Astrocyte (in vitro differentiated cells and primary cell): Measurements from ENCODE around the gene NUDT15. TPM values are rescaled to one million over a fixed set of nuclear protein-coding genes. Genes with fewer than 3 reads are reported as not detected.

Experiments
- DNase-seq: peaks from one replicate; pipeline ENCODE4 v3.0.0-alpha.2; 2010; ENCODE audit warnings: low read depth
- FAIRE-seq: peaks from 2 replicates; lab custom pipeline; 2011; peaks lifted over from hg19 to GRCh38; lab: Jason Lieb, UNC
- H2AFZ ChIP-seq: 2 replicates; pipeline ENCODE4 v1.6.0; 2012; ENCODE audit warnings: low read depth, low read length, inconsistent platforms
- H3K27ac ChIP-seq: 2 replicates; pipeline ENCODE4 v1.5.1; 2011; ENCODE audit warnings: low read depth, low read length, inconsistent platforms
- H3K27me3 ChIP-seq: 2 replicates; pipeline ENCODE4 v1.6.0; 2011; ENCODE audit warnings: low read length, inconsistent platforms; ENCODE audit not compliant: insufficient read depth
- H3K36me3 ChIP-seq: 2 replicates; pipeline ENCODE4 v1.5.1; 2011; ENCODE audit warnings: low read length, inconsistent platforms; ENCODE audit not compliant: insufficient read depth
- H3K4me1 ChIP-seq: 2 replicates; pipeline ENCODE4 v1.5.1; 2011; ENCODE audit warnings: low read length, inconsistent platforms; ENCODE audit not compliant: insufficient read depth
- H3K4me2 ChIP-seq: 2 replicates; pipeline ENCODE4 v1.6.0; 2012; ENCODE audit warnings: low read length, inconsistent platforms
- H3K4me3 ChIP-seq: 2 replicates; pipeline ENCODE4 v1.5.1; 2011; ENCODE audit warnings: low read depth, mild to moderate bottlenecking, low read length, inconsistent platforms; ENCODE audit not compliant: insufficient read depth
- H3K79me2 ChIP-seq: 2 replicates; pipeline ENCODE4 v1.6.0; 2012; ENCODE audit warnings: mild to moderate bottlenecking, low read length, inconsistent platforms; ENCODE audit not compliant: insufficient read depth
- H3K9ac ChIP-seq: 2 replicates; pipeline ENCODE4 v1.6.0; 2012; ENCODE audit warnings: mild to moderate bottlenecking, low read length, inconsistent platforms
- H3K9me3 ChIP-seq: 2 replicates; pipeline ENCODE4 v1.5.1; 2012; ENCODE audit warnings: low read depth, mild to moderate bottlenecking, low read length, inconsistent platforms; ENCODE audit not compliant: insufficient read depth
- H4K20me1 ChIP-seq: 2 replicates; pipeline ENCODE4 v1.6.0; 2012; ENCODE audit warnings: low read length, inconsistent platforms; ENCODE audit not compliant: insufficient read depth
- H3K27ac Mint-ChIP-seq: one replicate; pipeline ENCODE4 v1.8.0; 2021; ENCODE audit warnings: mild to moderate bottlenecking, mixed read lengths; ENCODE audit not compliant: unreplicated experiment
- H3K27me3 Mint-ChIP-seq: one replicate; pipeline ENCODE4 v1.8.0; 2021; ENCODE audit warnings: low read depth, mixed read lengths; ENCODE audit not compliant: unreplicated experiment
- H3K36me3 Mint-ChIP-seq: one replicate; pipeline ENCODE4 v1.8.0; 2021; ENCODE audit warnings: low read depth, mixed read lengths; ENCODE audit not compliant: unreplicated experiment
- H3K4me1 Mint-ChIP-seq: one replicate; pipeline ENCODE4 v1.8.0; 2021; ENCODE audit warnings: low read depth, mixed read lengths; ENCODE audit not compliant: unreplicated experiment
- H3K4me3 Mint-ChIP-seq: one replicate; pipeline ENCODE4 v1.8.0; 2021; ENCODE audit warnings: mild to moderate bottlenecking, moderate library complexity, mixed read lengths; ENCODE audit not compliant: unreplicated experiment
- H3K9me3 Mint-ChIP-seq: one replicate; pipeline ENCODE4 v1.8.0; 2021; ENCODE audit warnings: mild to moderate bottlenecking, mixed read lengths; ENCODE audit not compliant: unreplicated experiment
- EZH2 ChIP-seq: IDR thresholded peaks from 2 replicates; pipeline ENCODE4 v1.6.1; 2012; ENCODE audit warnings: mild to moderate bottlenecking, low read length, inconsistent platforms; ENCODE audit not compliant: insufficient read depth
- total RNA-seq: library from RNA; stranded (reverse); gene quantifications from 2 replicates; pipeline ENCODE4 v1.2.1, GENCODE V29; 2021
- TF ChIP-seq, protein P1 (sequence below): IDR thresholded peaks from 2 replicates; pipeline ENCODE4 v1.5.1; 2011; ENCODE audit warnings: low read depth, mild to moderate bottlenecking, inconsistent platforms, low read length, moderate library complexity; ENCODE audit not compliant: insufficient read depth

The NUDT15 gene
- total RNA-seq, 1 donor from 2014 or later: 15.2 TPM

DNA sequence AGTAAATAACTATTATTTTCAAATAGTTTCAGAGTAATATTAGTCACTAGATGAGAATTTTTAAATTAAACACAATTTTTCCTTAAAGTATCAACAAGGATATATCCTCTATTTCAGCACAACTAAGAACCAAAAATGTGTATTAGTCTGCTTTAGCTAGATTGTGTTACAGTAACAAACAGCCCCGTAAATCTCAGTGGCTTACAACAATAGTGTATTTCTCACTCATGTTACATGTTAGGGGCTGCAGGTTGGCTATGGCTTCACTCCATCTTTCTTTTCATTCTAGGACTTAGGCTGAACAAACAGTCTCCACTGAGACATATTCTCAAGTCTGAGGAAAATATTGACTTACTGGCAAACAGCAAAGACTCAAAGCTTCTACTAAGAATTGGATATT, 24.9 kb upstream of the NUDT15 start:
- H3K27ac Mint-ChIP-seq: no peak overlapping the region

GRCh38 chr13:48014359-48014758, 23.2 kb upstream of the NUDT15 start:
- Histone ChIP-seq H3K4me2 (no peak overlapping the region), H3K4me1 (no peaks in the 10 kb centered on the region), H3K79me2 (no peaks in the 10 kb centered on the region), H2AFZ (no peak overlapping the region), H3K9ac (no peak overlapping the region), H3K27ac (no peak overlapping the region), H4K20me1 (no peaks in the 10 kb centered on the region), H3K4me3 (no peak overlapping the region), H3K36me3 (no peaks in the 10 kb centered on the region), H3K9me3 (no peaks in the 10 kb centered on the region), H3K27me3 (no peaks in the 10 kb centered on the region)
- no peak for TF ChIP-seq EZH2
- TF ChIP-seq, protein P1, sequence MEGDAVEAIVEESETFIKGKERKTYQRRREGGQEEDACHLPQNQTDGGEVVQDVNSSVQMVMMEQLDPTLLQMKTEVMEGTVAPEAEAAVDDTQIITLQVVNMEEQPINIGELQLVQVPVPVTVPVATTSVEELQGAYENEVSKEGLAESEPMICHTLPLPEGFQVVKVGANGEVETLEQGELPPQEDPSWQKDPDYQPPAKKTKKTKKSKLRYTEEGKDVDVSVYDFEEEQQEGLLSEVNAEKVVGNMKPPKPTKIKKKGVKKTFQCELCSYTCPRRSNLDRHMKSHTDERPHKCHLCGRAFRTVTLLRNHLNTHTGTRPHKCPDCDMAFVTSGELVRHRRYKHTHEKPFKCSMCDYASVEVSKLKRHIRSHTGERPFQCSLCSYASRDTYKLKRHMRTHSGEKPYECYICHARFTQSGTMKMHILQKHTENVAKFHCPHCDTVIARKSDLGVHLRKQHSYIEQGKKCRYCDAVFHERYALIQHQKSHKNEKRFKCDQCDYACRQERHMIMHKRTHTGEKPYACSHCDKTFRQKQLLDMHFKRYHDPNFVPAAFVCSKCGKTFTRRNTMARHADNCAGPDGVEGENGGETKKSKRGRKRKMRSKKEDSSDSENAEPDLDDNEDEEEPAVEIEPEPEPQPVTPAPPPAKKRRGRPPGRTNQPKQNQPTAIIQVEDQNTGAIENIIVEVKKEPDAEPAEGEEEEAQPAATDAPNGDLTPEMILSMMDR: no peak
- Mint-ChIP-seq H3K9me3 (no peaks in the 10 kb centered on the region), H3K27me3 (no peaks in the 10 kb centered on the region), H3K36me3 (peaks cover 2% of the 10 kb centered on the region), H3K4me1 (peaks cover 1% of the 10 kb centered on the region), H3K4me3 (no peak overlapping the region), H3K27ac (no peak overlapping the region)
- no peak for DNase-seq
- no peak for FAIRE-seq

More for the DNA sequence above, 24.9 kb upstream of the NUDT15 start:
- FAIRE-seq (no peak), DNase-seq (no peak)
- Mint-ChIP-seq H3K4me1 (peaks cover 8% of the 10 kb centered on the region), H3K4me3 (no peak overlapping the region), H3K27me3 (no peaks in the 10 kb centered on the region), H3K36me3 (no peaks in the 10 kb centered on the region), H3K9me3 (no peaks in the 10 kb centered on the region)
- no peaks in the 10 kb centered on the region for H3K27me3 ChIP-seq
- H3K9me3 ChIP-seq: no peaks in the 10 kb centered on the region
- H3K79me2 ChIP-seq: no peaks in the 10 kb centered on the region
- H4K20me1 ChIP-seq: no peaks in the 10 kb centered on the region
- H3K4me2 ChIP-seq: no peak overlapping the region
- no peak overlapping the region for H2AFZ ChIP-seq
- no peaks in the 10 kb centered on the region for H3K4me1 ChIP-seq
- H3K36me3 ChIP-seq: no peaks in the 10 kb centered on the region
- H3K4me3 ChIP-seq: no peak overlapping the region
- no peak for TF ChIP-seq EZH2
- TF ChIP-seq, protein P1: no peak
- H3K27ac ChIP-seq: no peak overlapping the region
- H3K9ac ChIP-seq: no peak overlapping the region

GRCh38 chr13:48018637-48019036, 18.9 kb upstream of the NUDT15 start:
- DNase-seq (no peak), FAIRE-seq (no peak)
- no peak overlapping the region for H3K27ac Mint-ChIP-seq
- no peaks in the 10 kb centered on the region for H3K4me1 Mint-ChIP-seq
- no peaks in the 10 kb centered on the region for H3K4me1 ChIP-seq
- H4K20me1 ChIP-seq: no peaks in the 10 kb centered on the region
- H3K27ac ChIP-seq: no peak overlapping the region
- no peak for TF ChIP-seq EZH2
- TF ChIP-seq, protein P1: no peak
- no peak overlapping the region for H3K4me3 Mint-ChIP-seq
- no peaks in the 10 kb centered on the region for H3K27me3 Mint-ChIP-seq
- no peaks in the 10 kb centered on the region for H3K79me2 ChIP-seq
- H3K36me3 ChIP-seq: no peaks in the 10 kb centered on the region
- H3K9me3 Mint-ChIP-seq: peaks cover 5% of the 10 kb centered on the region
- peaks cover 2% of the 10 kb centered on the region for H3K36me3 Mint-ChIP-seq
- H3K27me3 ChIP-seq: no peaks in the 10 kb centered on the region
- H3K9ac ChIP-seq: no peak overlapping the region
- no peak overlapping the region for H3K4me2 ChIP-seq
- H3K4me3 ChIP-seq: no peak overlapping the region
- H2AFZ ChIP-seq: no peak overlapping the region
- H3K9me3 ChIP-seq: no peaks in the 10 kb centered on the region
